Skeletal muscle satellite cell (primary cell): Measurements from ENCODE around the gene MPDU1.
"Not testable (repeated sequence)": the region's sequence is repeated elsewhere in the genome, so short reads cannot be mapped to it uniquely, and the experiment has no call there.

Experiments used
- H3K27me3 ChIP-seq: 2 replicates; pipeline ENCODE4 v1.7.0; 2013; ENCODE audit warnings: low read length; ENCODE audit not compliant: control insufficient read depth, insufficient read depth
- H3K36me3 ChIP-seq: 2 replicates; pipeline ENCODE4 v1.7.0; 2013; ENCODE audit warnings: mild to moderate bottlenecking, control low read depth, low read length; ENCODE audit not compliant: insufficient read depth
- H3K4me1 ChIP-seq: 2 replicates; pipeline ENCODE4 v1.7.0; 2013; ENCODE audit warnings: low read length; ENCODE audit not compliant: control insufficient read depth, insufficient read depth
- H3K4me2 ChIP-seq: 2 replicates; pipeline ENCODE4 v1.7.0; 2013; ENCODE audit warnings: mild to moderate bottlenecking, low read length
- H3K4me3 ChIP-seq: 2 replicates; pipeline ENCODE4 v1.7.0; 2013; ENCODE audit warnings: low read length
- H3K9ac ChIP-seq: 2 replicates; pipeline ENCODE4 v1.7.0; 2013; ENCODE audit warnings: mild to moderate bottlenecking, low read depth, low read length, moderate library complexity
- H3K9me3 ChIP-seq: replicated peaks from 2 replicates; pipeline ENCODE4 v1.7.0; 2013; ENCODE audit warnings: mild to moderate bottlenecking, control low read depth, low read length

The MPDU1 gene

DNA sequence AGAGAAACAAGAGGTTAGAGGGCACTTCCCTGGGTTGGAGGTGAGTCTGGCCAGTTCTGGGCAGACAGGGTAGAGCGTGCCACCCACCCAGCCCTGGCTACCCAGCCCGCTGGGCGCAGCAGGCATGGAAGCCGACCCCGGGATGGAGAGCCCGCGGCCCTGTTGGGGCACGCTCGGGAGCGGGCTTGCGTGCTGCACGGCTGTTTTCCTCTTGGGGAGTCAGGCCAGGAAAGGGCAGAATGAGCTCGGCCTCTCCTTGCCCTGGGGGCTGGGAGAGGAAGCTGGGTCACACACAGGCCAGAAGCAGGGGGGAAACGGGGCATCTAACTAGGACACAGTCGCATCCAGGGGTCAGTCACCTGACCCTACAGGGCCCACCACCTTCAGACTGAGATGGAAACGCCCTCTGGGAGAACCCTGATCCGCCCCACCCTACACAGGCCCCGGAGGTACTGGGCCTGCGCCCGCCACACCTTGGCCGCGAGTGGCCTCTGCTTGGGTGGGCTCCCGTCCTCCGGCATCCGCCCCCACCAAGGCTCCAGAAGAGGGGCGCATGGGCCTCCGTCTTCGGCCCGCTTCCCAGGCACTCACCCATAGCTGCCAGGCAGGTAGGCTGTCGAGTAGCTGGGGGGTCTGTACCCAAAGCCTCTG is 5.0 kb downstream of the MPDU1 start:
- Histone ChIP-seq H3K9me3 (no peaks in the 10 kb centered on the region), H3K9ac (peak overlapping the region; percentile 49), H3K27me3 (no peaks in the 10 kb centered on the region), H3K4me2 (peak overlapping the region; percentile 58), H3K4me1 (peaks cover 51% of the 10 kb centered on the region), H3K36me3 (peaks cover 39% of the 10 kb centered on the region), H3K4me3 (peak overlapping the region; percentile 52)

DNA sequence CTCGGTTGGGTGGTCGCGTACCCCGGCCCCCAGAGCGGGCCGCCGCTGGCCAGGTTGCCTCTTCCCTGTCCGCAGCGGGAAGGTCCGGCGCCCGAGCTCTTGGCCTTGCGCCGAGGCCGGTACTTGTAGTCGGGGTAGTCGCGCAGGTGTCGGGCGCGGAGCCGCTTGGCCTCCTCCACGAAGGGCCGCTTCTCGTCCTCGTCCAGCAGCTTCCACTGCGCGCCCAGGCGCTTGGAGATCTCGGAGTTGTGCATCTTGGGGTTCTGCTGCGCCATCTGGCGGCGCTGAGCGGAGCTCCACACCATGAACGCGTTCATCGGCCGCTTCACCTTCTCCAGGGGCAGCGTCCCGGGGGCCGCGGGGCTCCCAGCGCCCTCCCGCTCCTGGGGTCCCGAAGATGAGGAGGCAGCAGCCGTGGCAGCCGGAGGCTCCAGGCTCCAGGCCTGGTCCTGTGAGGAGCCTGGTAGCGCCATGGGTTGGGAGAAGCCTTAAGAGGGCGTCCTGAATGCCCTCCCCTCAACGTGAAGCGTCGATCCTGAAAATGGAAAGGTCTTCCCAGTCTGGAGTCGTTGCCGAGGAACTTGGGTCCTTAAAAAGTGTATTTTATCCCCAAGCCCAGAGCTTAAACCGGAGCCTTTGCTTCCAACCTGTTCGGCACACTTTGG is 5.7 kb downstream of the MPDU1 start:
- peak overlapping the region; percentile 49 for H3K9ac ChIP-seq
- H3K36me3 ChIP-seq: peaks cover 45% of the 10 kb centered on the region

DNA sequence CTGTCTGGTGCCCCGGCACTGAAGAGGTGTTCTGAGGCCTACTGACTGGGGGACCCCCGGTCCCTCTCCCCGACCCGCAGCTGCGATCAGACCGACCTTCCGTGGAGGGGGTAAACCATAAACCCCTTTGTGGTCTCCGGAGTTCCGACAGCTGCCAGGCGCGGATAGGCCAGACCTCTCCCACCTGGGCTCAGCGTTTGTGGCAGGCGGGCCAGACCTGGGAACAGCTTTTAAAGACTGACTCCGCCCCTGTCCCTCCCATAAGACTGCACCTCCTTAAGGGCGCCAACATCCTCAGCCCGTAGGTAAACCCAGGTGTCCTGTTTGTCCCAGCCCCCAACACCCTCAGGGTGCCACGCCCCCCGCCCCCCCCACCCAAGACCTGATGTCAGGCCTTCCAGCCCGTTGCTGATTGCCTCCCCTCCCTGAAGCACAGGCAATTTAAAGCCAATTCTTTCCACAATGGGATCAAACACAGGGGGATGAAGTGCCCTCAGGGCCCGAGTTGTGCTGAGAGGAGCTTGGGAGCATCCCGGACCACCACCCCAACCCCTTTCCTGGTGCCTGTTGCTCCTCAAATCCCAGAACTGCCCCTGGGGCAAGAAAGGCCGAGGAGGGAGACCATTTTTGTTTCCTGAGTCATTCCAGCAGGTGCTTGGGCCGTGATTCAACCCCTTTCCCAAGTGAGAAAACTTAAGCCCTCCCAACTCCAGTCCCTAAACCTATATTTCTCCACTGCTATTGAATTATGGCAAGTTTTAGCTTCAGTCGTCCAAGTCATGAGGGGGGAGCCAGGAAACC is 6.4 kb downstream of the MPDU1 start, which contains the start of gene SOX15:
SOX15 (minus strand) TSS at position 204 of the 801 bp plus-strand sequence. CDS start 418 bp downstream, outside the sequence.
- Histone ChIP-seq H3K4me3 (peak within 1 kb of the TSS; percentile 52), H3K36me3 (peaks cover 53% of the 10 kb centered on the region)

More for the DNA sequence above, 5.7 kb downstream of the MPDU1 start:
- H3K4me1 ChIP-seq: peaks cover 49% of the 10 kb centered on the region
- peak overlapping the region; percentile 58 for H3K4me2 ChIP-seq
- H3K9me3 ChIP-seq: no peaks in the 10 kb centered on the region
- peak overlapping the region; percentile 52 for H3K4me3 ChIP-seq
- H3K27me3 ChIP-seq: no peaks in the 10 kb centered on the region

DNA sequence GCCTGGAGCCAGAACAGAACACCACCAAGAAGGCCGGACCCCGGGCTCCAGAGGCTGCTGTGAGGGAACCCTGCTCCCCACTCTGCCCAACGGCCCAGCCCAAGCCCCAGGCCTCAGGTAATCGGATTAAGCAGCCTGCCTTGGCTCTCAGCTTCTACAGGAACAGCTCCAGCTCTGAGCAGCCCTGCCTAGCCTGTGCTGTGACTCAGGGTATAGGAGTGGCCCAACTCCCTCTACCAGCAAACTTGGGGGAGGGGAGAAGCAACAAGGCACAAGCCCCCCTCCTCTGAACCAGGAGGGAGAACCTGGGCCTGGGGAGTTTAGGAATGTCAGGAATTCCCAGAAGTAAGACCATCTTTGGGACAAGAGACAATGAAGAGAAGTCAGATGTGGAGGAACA is 7.1 kb downstream of the MPDU1 start:
- Histone ChIP-seq H3K4me3 (no peak overlapping the region), H3K36me3 (peaks cover 59% of the 10 kb centered on the region), H3K9me3 (no peaks in the 10 kb centered on the region), H3K9ac (peak overlapping the region; percentile 44), H3K4me2 (peak overlapping the region; percentile 31), H3K4me1 (peaks cover 46% of the 10 kb centered on the region), H3K27me3 (no peaks in the 10 kb centered on the region)

More for the DNA sequence above, 6.4 kb downstream of the MPDU1 start, which contains the start of gene SOX15:
- Histone ChIP-seq H3K9me3 (no peaks in the 10 kb centered on the region), H3K4me2 (peak within 1 kb of the TSS; percentile 58), H3K27me3 (no peaks in the 10 kb centered on the region), H3K9ac (peak within 1 kb of the TSS; percentile 49), H3K4me1 (peaks cover 46% of the 10 kb centered on the region)

DNA sequence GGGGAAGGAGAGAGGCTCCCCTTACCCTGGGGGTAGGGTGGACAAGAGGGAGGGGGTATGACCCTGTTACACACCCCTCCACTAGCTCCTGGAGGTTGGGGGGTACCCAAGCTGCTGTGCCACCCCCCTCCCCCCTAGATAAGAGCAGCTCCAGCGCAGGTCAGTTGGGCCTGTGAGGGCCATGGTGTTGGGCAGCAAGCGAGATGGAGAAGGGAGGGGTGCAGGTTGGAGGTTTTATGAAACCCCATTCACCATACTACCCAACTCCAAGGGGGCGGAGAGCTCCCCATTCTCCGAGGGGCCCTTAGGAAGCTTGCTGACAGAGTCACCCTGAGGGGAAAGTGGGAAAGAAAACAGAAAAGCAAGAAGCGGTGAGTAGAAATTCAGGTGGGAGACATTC is 7.9 kb downstream of the MPDU1 start:
- H3K4me3 ChIP-seq: no peak overlapping the region
- H3K9me3 ChIP-seq: no peaks in the 10 kb centered on the region
- H3K4me1 ChIP-seq: peaks cover 44% of the 10 kb centered on the region
- peaks cover 67% of the 10 kb centered on the region for H3K36me3 ChIP-seq
- H3K27me3 ChIP-seq: no peaks in the 10 kb centered on the region
- no peak overlapping the region for H3K9ac ChIP-seq
- no peak overlapping the region for H3K4me2 ChIP-seq

DNA sequence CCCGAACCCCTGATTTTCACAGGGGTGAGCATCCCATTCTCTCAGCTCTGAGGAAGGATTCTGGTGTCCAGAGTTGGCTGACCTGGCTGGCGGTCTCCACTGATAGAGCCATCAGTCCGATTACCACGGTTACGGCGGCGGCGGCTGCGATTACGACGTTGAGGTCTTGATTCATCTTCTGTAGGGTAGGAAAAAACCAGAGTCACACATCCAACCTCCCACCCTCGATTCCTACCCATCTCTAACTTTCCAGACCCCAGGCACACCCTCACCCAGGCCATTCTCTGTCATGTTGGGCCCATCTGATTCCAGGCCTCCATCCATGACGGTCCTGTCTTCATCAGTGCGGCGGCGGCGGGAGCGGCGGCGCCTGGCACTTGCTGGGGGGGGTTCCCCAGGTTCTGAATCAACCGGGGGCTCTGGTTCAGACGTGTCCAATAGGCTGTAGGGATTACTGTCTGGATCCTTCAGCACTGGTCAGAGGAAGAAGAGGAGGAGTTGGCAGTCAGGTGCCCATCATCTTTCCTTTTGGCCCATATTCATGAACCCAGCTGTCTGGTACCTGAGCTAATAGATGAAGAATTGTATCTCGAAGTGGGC is 8.9 kb downstream of the MPDU1 start:
- Histone ChIP-seq H3K4me3 (no peak overlapping the region), H3K36me3 (peaks cover 75% of the 10 kb centered on the region), H3K9ac (no peak overlapping the region), H3K9me3 (no peaks in the 10 kb centered on the region), H3K27me3 (no peaks in the 10 kb centered on the region), H3K4me2 (no peak overlapping the region), H3K4me1 (peaks cover 36% of the 10 kb centered on the region)

DNA sequence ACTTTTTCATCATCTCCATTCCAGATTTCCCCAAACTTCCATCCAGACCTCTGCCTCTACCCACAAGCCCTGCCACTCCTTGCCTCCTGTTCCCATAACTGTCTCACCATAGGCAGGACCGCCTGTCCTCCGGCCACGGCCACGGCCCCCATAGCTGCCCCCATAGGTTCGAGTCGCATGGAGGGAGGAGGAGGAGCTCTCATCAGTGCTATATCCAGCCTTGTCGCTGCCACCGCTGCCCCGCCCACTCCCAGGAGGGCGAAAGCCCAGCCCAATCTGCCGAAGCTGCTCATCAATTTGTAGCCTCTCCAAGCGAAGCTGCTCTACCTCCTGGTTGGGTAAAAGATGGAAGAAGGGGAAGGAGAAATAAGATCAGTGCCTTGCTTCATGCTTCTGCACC is 9.6 kb downstream of the MPDU1 start:
- Histone ChIP-seq H3K4me1 (peaks cover 28% of the 10 kb centered on the region), H3K36me3 (peaks cover 75% of the 10 kb centered on the region), H3K4me2 (no peak overlapping the region), H3K9ac (no peak overlapping the region), H3K9me3 (no peaks in the 10 kb centered on the region), H3K4me3 (no peak overlapping the region), H3K27me3 (no peaks in the 10 kb centered on the region)

DNA sequence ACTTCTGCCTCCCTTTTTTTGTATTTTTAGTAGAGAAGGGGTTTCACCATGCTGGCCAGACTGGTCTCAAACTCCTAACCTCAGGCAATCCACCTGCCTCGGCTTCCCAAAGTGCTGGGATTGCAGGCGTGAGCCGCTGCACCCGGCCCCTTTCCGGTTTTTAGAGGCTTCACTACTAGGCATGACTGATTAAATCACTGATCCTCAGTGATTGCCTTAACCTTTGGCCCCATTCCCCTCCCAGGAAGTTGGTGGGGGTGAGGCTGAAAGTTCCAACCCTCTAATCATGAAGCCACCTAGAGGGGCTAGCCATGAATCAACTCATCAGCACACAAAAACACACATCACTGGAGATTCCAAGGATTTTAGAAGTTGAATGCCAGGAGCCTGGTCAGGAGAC is 13.9 kb downstream of the MPDU1 start:
- not testable (repeated sequence) for H3K27me3 ChIP-seq, H3K9ac ChIP-seq, H3K4me3 ChIP-seq, H3K9me3 ChIP-seq, H3K4me2 ChIP-seq, H3K4me1 ChIP-seq
- H3K36me3 ChIP-seq: peaks cover 74% of the 10 kb centered on the region

DNA sequence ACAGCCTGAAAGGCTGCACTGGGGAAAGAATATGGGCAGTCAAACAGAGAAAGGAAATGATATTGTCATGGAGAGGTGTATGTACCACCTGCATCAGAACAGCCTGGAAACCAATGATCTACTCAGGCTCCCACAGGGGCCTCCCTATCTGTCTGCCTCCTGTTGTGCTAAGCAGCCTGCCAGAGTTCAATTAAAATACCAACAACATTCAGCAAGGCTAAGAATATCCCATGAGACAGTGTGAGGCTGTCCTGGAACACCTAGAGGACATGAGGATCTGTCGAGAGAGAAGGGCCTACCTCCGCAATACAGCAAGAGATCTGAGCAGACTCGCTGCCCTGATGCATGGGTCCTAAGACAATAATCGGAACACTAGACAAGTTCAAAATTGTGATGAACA is 22.6 kb downstream of the MPDU1 start:
- Histone ChIP-seq H3K4me1 (no peaks in the 10 kb centered on the region), H3K27me3 (no peaks in the 10 kb centered on the region), H3K4me2 (no peak overlapping the region), H3K4me3 (no peak overlapping the region), H3K9ac (no peak overlapping the region), H3K36me3 (peaks cover 37% of the 10 kb centered on the region), H3K9me3 (no peaks in the 10 kb centered on the region)

DNA sequence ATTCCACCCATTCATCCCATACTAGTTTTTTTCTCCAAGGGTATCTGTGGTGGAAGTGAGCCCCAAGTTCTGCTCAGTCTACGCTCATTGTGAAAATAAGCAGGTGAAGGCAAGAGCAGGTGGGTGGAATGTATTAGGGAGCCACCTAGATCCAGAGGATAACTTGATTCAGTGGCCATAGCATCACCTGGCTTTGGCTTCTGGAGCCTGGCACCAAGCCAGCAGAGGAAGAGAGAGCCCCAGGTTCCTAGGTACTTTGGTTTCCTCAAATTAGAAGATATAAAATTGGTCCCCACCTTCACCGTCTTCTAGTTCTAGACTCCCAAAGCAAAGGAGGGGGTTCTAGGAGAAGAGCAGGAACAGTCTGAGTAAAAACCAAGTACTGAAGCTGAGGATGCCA is 27.0 kb downstream of the MPDU1 start:
- no peaks in the 10 kb centered on the region for H3K9me3 ChIP-seq
- H3K27me3 ChIP-seq: no peaks in the 10 kb centered on the region
- H3K4me2 ChIP-seq: no peak overlapping the region
- H3K36me3 ChIP-seq: peaks cover 17% of the 10 kb centered on the region
- H3K4me1 ChIP-seq: peaks cover 24% of the 10 kb centered on the region
- H3K4me3 ChIP-seq: no peak overlapping the region
- H3K9ac ChIP-seq: no peak overlapping the region

DNA sequence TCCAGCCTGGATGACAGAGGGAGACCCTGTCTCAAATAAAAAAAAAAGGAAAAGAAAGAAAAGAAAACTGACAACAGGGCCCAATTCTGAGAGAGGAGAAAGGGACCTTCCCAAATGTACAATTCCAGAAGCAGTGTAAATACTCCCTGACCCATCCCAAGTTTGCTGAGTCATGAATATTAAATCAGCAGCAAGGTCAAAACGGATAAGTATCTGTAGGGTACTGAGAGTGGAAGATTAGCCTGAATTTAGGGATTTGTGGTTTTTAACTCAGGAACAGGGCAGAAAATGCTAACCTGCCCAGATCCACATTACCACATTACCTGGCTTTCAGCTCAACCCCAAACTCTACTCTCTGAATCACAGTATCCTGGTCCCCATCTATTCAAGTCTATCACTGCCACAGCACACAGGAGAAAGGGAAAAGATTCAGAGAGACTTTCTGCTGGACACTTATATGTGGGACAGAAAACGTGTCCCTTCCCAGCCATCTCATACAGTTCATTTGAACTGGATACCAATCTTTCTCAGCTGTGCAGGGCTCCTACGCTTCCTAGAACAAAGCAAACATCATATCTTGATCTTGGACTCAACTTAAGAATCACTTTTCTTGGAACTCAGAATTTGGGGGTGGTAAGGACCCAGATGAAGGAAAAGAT is 28.1 kb downstream of the MPDU1 start:
- Histone ChIP-seq H3K4me2 (peak overlapping the region; percentile 69), H3K4me3 (peak overlapping the region; percentile 45), H3K9ac (peak overlapping the region; percentile 14), H3K9me3 (no peaks in the 10 kb centered on the region), H3K36me3 (peaks cover 8% of the 10 kb centered on the region), H3K27me3 (no peaks in the 10 kb centered on the region), H3K4me1 (peaks cover 24% of the 10 kb centered on the region)
